HAP-1 (cell line): ENCODE results near the gene CNTN4.
"Not testable (repeated sequence)": the region's sequence is repeated elsewhere in the genome, so short reads cannot be mapped to it uniquely, and the experiment has no call there.

ENCODE experiments used
- DNase-seq, 2 experiments: peaks; one replicate each; pipeline ENCODE4 v3.0.0-alpha.2; 2016 to 2020; ENCODE audit warnings: low spot score in 2 of 2
- H3K27me3 ChIP-seq: fragments of 250-450 bp; sonication (Bioruptor Pico); 2 replicates; pipeline ENCODE4 v1.5.1; 2020; ENCODE audit warnings: low read depth, mild to moderate bottlenecking, moderate library complexity
- H3K36me3 ChIP-seq: fragments of 250-450 bp; sonication (Bioruptor Pico); replicated peaks from 2 replicates; pipeline ENCODE4 v1.5.1; 2020; ENCODE audit warnings: mild to moderate bottlenecking
- H3K4me1 ChIP-seq: fragments of 250-450 bp; sonication (Bioruptor Pico); 2 replicates; pipeline ENCODE4 v1.5.1; 2020; ENCODE audit warnings: mild to moderate bottlenecking
- H3K4me3 ChIP-seq: fragments of 250-450 bp; sonication (Bioruptor Pico); 2 replicates; pipeline ENCODE4 v1.5.1; 2020; ENCODE audit warnings: mild to moderate bottlenecking, moderate library complexity
- H3K9me3 ChIP-seq: fragments of 250-450 bp; sonication (Bioruptor Pico); 2 replicates; pipeline ENCODE4 v1.5.1; 2020; ENCODE audit warnings: mild to moderate bottlenecking, moderate library complexity
- in situ Hi-C: fragments of 300-500 bp; cut with MboI; formaldehyde crosslinking; loops from 3 replicates; pipeline ENCODE4 v1.14.3; 2020; ENCODE audit warnings: low sequenced_read_pairs, inconsistent platforms, mixed read lengths

CNTN4 gene

DNA sequence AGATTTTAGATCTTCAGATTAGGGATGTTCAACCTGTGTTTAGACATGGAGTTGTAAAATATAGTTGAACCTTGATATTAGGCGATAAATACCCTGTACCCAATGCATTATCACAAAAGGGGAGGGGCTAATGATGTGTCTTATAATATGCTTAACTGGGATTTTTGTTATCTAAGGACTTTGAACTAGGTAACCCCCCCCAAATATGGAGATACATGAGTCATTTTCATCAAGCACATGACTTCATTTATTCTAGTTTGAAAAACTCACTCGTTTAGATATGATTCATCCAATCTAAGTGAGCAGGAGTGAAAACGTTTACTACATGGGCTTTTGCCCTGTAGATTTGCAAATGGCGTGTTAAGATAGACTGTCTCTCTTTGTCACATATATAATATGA is 799.2 kb downstream of the CNTN4 start:
- Histone ChIP-seq H3K4me3 (no peak overlapping the region), H3K36me3 (no peaks in the 10 kb centered on the region), H3K27me3 (0 out of 2 replicates have a peak, but pooled peaks cover 3% of the 10 kb centered on the region), H3K4me1 (no peaks in the 10 kb centered on the region), H3K9me3 (no peaks in the 10 kb centered on the region)
- in situ Hi-C loops = no loop called here
- DNase-seq = no peak

DNA sequence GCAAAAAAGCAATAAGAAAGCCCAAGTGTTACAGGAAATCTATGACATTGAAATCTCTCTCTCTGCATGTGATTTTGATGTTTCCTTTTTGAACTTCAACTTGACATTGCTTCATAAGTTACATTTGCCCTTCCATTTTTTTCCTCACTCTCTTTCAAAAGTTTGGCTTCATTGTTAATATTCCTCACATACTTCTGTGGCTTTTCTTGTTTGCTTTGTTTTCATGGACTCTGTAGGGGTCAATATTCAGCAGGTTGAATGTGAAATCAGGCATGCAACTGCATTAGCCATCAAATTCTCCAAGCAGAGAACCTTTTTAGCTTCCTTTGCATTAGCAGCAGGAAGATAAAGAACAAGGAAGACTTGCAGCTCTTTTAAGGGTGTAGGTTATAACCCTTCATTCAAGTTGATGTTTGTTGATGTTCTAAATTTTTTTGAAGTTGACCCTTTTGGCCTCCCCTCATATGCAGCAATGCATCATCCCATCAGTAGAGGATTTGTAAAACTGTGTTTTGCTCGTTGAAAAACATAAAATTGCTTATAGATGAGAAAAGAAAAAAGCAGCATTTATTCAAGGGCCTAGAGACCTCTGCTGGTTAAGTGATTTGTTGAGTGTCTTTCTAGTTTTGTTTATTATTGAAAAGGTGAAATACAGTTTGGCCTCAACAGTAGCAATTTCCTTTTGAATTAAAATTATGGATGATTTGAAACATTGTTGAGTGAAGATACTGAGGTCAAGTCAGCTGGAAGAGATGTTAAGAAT is 800.1 kb downstream of the CNTN4 start:
- Histone ChIP-seq H3K9me3 (no peaks in the 10 kb centered on the region), H3K4me1 (no peaks in the 10 kb centered on the region), H3K27me3 (0 out of 2 replicates have a peak, but pooled peaks cover 3% of the 10 kb centered on the region), H3K4me3 (no peak overlapping the region), H3K36me3 (no peaks in the 10 kb centered on the region)
- DNase-seq = no peak
- in situ Hi-C loops = no loop called here

DNA sequence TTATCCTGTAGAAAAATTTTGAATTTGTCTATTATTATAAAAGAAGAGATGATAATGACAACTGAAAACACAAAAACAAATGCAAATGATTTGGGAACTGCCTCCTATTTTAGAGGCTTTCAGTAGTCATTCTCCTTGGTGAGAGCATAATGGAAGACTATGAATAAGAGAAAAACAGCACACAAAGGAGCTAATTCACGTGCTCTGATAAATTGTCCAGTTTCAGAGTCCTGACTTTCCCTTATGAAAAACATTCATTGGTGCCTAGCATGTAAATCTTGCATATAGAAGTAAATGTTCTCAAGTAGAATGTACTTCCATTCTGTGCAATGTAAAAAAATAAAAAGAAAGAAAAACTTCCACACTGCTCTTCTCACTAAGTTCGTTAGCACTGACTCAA is 805.4 kb downstream of the CNTN4 start:
- H3K9me3 ChIP-seq = no peaks in the 10 kb centered on the region
- in situ Hi-C loops = no loop called here
- DNase-seq = no peak
- H3K36me3 ChIP-seq = no peaks in the 10 kb centered on the region
- no peaks in the 10 kb centered on the region for H3K4me1 ChIP-seq
- no peak overlapping the region for H3K4me3 ChIP-seq
- 0 out of 2 replicates have a peak, but pooled peaks cover 3% of the 10 kb centered on the region for H3K27me3 ChIP-seq

DNA sequence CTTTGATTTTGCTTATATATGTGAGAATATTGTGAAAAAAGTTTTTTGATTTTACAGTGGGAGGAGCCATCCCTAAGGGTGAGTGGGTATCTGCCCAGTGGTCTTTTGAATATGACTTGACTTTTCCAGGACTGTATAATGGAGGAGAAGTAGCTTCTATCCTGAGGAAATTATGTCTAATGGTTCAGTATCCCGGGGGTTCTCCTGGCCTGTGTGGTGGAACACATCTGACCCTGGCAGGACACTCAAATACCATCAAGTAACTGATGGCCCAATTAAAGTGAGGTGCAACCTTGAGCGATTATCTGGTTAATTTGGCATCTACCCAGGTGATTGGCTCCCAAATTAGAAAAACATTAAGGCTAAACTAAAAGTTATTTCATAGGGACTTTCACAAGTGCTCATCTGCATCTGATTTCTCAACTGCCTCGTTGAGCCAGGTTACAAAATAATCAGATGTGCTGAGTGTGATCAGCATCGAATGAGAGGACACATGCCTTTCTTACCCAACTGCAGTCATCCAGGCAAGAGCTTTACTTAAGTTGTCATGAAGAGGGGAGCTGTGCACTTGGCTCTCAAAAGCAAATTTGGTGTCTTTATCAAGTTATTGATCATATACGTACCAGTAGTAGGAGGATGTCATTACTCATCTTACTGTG is 810.2 kb downstream of the CNTN4 start:
- no peaks in the 10 kb centered on the region for H3K9me3 ChIP-seq
- in situ Hi-C loops = no loop called here
- no peak for DNase-seq
- no peaks in the 10 kb centered on the region for H3K27me3 ChIP-seq
- no peak overlapping the region for H3K4me3 ChIP-seq
- no peaks in the 10 kb centered on the region for H3K36me3 ChIP-seq
- H3K4me1 ChIP-seq = no peaks in the 10 kb centered on the region

DNA sequence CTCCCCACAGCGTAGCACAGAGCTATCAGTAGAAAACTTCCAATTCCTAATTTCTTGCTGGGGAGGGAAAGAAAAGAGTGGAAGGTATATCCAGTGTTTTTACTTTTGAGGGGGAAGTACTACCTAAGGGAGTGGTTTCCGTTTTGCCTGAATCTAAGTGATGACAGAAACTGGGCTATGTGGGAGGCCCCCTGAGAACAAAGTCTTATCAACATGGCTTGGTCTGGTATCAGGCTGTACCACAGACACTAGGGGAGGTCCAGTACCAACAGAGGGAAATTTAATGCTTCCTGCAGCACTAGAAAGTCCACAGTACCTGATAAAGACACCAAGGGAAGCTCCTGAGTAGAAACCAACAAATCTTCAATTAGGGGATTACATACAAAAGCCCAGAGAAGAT is 812.3 kb downstream of the CNTN4 start:
- Histone ChIP-seq H3K4me1 (no peaks in the 10 kb centered on the region), H3K4me3 (no peak overlapping the region), H3K36me3 (no peaks in the 10 kb centered on the region), H3K9me3 (no peaks in the 10 kb centered on the region), H3K27me3 (no peaks in the 10 kb centered on the region)
- in situ Hi-C loops = no loop called here
- DNase-seq = no peak

DNA sequence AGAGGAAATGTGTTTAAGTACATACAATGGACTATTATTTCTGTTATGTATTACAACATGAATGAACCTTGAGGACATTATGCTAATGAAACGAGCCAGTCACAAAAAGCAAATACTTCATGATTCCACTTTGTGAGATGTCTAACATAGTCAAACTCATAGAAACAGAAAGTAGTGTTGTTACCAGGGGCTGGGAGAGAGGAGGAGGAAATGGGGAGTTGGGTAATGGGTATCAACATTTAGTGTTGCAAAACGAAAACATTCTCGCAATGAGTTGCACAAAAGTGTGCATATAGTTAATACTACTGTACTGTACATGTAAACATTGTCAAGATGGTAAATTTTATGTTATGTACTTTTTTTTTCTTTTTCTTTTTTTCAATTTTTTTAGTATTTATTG is 817.2 kb downstream of the CNTN4 start:
- in situ Hi-C loops = no loop called here
- no peaks in the 10 kb centered on the region for H3K27me3 ChIP-seq
- no peak for DNase-seq

DNA sequence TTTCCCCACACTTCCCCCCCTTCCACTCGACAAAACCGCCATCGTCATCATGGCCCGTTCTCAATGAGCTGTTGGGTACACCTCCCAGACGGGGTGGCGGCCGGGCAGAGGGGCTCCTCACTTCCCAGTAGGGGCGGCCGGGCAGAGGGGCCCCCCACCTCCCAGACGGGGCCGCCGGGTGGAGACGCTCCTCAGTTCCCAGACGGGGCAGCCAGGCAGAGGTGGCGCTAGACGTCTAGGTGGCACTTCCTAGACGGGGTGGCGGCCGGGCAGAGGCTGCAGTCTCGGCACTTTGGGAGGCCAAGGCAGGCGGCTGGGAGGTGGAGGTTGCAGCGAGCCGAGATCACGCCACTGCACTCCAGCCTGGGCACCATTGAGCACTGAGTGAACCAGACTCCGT is 818.0 kb downstream of the CNTN4 start:
- DNase-seq, H3K4me1 ChIP-seq, H3K9me3 ChIP-seq, H3K4me3 ChIP-seq, H3K27me3 ChIP-seq, in situ Hi-C loops, H3K36me3 ChIP-seq: not testable (repeated sequence)

More for the DNA sequence above, 817.2 kb downstream of the CNTN4 start:
- Histone ChIP-seq H3K4me1 (no peaks in the 10 kb centered on the region), H3K36me3 (no peaks in the 10 kb centered on the region), H3K4me3 (no peak overlapping the region), H3K9me3 (no peaks in the 10 kb centered on the region)

DNA sequence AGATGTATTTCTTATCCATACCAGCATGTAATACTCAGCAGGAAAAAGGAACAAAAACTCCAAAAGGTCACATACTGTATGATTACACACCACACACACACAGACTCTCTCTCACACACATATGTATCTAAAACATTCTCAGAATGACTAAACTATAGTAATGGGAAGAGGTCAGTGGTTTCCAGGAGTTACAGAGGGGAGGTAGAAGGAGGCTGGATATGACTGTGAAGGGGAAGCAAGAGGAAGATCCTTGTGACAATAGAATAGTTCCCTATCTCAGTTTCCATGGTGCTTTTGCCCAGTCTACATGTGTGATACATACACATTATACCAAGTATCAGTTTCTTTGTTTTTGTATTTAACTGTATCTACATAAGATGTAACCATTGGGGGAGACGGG is 821.4 kb downstream of the CNTN4 start:
- Histone ChIP-seq H3K36me3 (no peaks in the 10 kb centered on the region), H3K9me3 (no peaks in the 10 kb centered on the region), H3K27me3 (no peaks in the 10 kb centered on the region), H3K4me1 (no peaks in the 10 kb centered on the region), H3K4me3 (no peak overlapping the region)
- DNase-seq = no peak
- in situ Hi-C loops = no loop called here

DNA sequence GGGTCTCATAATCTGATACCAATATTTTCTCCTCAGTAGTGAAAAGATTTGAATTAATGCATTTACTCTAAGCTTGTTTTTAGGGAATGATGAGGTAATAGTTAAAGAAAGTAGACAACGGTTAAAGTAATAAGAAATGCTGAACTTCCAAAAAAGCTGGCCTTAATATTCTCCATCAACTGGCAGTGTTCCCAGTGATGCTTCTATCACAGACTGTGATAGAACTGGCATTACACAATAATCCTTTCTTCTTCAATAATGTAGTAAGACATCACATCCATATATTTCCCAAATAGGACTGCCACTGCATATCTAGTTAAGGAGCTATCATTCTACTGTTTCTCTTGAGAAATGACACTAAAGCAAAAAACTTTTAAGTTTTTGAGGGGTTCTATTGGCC is 822.8 kb downstream of the CNTN4 start:
- Histone ChIP-seq H3K9me3 (no peaks in the 10 kb centered on the region), H3K4me3 (no peak overlapping the region), H3K27me3 (no peaks in the 10 kb centered on the region), H3K36me3 (no peaks in the 10 kb centered on the region), H3K4me1 (no peaks in the 10 kb centered on the region)
- in situ Hi-C loops = no loop called here
- no peak for DNase-seq

DNA sequence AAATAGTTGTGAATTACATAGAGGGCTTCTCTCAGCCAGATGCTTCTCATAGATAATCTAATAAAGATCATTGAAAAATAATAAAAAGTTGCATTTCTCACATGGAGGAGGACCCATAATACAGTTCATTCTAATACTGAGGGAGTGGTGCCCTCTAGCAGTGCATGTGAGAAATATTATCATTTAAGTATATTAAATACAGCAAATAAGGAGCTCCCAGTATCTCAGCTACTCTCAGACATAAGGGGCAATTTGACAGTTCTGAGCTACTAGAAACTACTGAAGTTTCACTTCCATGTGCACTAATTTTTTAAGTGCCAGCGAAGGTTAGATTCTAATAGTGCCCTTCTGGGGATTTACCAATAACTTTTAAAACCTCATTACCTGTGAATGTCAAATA is 823.2 kb downstream of the CNTN4 start:
- peak in 1 of 2 experiments; percentile 6 for DNase-seq
- no peak overlapping the region for H3K4me3 ChIP-seq
- no peaks in the 10 kb centered on the region for H3K9me3 ChIP-seq
- H3K4me1 ChIP-seq = no peaks in the 10 kb centered on the region
- H3K36me3 ChIP-seq = no peaks in the 10 kb centered on the region
- in situ Hi-C loops = no loop called here
- no peaks in the 10 kb centered on the region for H3K27me3 ChIP-seq

DNA sequence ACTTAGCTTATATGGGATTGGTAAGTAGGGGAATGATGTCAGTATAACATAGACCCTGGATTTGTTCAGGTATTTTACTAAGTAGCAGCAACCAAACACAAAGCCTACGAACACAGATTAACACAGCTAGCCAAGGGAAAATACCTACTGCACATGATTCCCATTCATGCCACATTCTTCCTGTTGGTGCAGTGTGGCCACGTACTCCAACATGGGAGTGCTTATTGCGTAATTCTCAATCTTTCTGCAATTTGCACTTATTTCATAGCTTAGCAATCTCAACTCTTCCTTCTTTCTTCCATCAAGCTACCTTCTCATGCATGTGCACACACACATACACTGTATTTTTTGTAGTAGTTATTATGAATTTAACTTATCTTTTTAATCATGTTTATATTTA is 824.7 kb downstream of the CNTN4 start:
- no peak overlapping the region for H3K4me3 ChIP-seq
- in situ Hi-C loops = no loop called here
- DNase-seq = no peak

DNA sequence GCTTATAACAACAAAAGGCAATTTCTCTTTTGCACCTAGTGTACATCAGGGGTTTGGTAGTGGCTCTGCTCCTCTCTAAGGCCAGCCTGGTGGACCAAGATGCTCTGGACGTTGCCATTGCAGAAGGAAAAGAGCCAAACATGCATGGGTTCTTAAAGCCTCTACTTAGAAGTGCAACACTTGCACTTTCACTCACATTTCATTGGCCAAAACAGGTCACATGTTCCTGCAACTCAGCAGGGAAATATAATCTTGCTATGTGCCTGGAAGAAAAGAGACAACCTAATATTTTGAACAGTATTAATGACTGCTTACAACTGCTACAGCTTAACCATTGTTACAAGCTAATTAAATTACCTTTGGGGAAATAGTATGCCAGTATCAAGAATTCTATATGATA is 828.6 kb downstream of the CNTN4 start:
- no peak for DNase-seq
- no peaks in the 10 kb centered on the region for H3K9me3 ChIP-seq
- in situ Hi-C loops = no loop called here
- H3K36me3 ChIP-seq = no peaks in the 10 kb centered on the region
- no peak overlapping the region for H3K4me3 ChIP-seq
- no peaks in the 10 kb centered on the region for H3K27me3 ChIP-seq
- no peaks in the 10 kb centered on the region for H3K4me1 ChIP-seq

More for the DNA sequence above, 824.7 kb downstream of the CNTN4 start:
- Histone ChIP-seq H3K9me3 (no peaks in the 10 kb centered on the region), H3K36me3 (no peaks in the 10 kb centered on the region), H3K27me3 (no peaks in the 10 kb centered on the region), H3K4me1 (no peaks in the 10 kb centered on the region)

DNA sequence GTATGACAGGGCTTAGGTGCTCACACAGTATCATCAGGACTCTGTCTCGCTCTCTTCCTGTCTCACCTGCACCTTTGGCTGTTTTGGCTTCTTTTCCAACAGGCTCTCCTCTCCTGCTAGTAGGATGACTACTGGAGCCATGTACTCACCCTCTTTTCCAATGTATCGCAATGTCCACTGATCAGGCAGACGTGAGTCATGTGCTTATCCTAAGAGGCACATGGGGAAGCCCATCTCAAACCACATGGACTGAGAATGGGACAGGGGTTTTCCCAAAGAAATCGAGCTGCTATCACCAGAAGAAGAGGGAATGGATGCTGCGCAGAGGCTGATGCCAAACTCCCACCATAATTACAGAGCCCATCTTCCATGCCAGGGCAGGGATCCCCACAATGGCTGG is 830.9 kb downstream of the CNTN4 start:
- in situ Hi-C loops = no loop called here
- no peaks in the 10 kb centered on the region for H3K4me1 ChIP-seq
- no peaks in the 10 kb centered on the region for H3K36me3 ChIP-seq
- no peak for DNase-seq
- no peak overlapping the region for H3K4me3 ChIP-seq
- no peaks in the 10 kb centered on the region for H3K9me3 ChIP-seq
- no peaks in the 10 kb centered on the region for H3K27me3 ChIP-seq

DNA sequence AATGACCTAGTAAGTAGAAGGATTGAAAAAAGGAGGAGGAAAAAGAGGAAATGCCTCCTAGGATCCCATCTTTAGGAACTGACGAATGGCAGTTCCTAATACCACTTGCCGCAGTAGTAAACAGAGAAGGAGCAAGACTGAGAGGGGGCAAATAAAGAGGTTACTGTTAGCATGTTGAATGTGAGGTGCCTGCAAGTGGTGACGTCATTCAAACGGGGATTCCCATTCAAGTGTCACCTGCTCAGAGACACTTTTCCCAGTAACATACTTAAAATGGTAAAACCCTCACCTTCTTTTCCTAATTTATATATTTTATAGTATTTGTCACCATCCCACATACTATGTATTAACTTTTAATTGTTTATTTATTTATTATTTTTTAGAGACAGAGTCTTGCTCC is 832.6 kb downstream of the CNTN4 start:
- no peaks in the 10 kb centered on the region for H3K4me1 ChIP-seq
- no peaks in the 10 kb centered on the region for H3K36me3 ChIP-seq
- no peak overlapping the region for H3K4me3 ChIP-seq
- in situ Hi-C loops = no loop called here
- H3K9me3 ChIP-seq = no peaks in the 10 kb centered on the region
- DNase-seq = no peak
- no peaks in the 10 kb centered on the region for H3K27me3 ChIP-seq
